ENCODE results near the gene NCOA3.

- TF ChIP-seq CTCF (IDR thresholded peaks at IDR 0.05; ENCODE audit: low read depth, low read length, poor library complexity, severe bottlenecking): no peak
- no peak for TF ChIP-seq EZH2phosphoT487 (IDR thresholded peaks at IDR 0.05; ENCODE audit: borderline replicate concordance, low read length)
Measured at GRCh38 chr20:47535994-47536393, 34.3 kb downstream of the NCOA3 start.
